Measurements from ENCODE around the gene SPTBN2. TPM values are rescaled to one million over a fixed set of nuclear protein-coding genes. Genes with fewer than 3 reads are reported as not detected.

SPTBN2 gene
- total RNA-seq, 1 donor from 2014 or later: 117 TPM

DNA sequence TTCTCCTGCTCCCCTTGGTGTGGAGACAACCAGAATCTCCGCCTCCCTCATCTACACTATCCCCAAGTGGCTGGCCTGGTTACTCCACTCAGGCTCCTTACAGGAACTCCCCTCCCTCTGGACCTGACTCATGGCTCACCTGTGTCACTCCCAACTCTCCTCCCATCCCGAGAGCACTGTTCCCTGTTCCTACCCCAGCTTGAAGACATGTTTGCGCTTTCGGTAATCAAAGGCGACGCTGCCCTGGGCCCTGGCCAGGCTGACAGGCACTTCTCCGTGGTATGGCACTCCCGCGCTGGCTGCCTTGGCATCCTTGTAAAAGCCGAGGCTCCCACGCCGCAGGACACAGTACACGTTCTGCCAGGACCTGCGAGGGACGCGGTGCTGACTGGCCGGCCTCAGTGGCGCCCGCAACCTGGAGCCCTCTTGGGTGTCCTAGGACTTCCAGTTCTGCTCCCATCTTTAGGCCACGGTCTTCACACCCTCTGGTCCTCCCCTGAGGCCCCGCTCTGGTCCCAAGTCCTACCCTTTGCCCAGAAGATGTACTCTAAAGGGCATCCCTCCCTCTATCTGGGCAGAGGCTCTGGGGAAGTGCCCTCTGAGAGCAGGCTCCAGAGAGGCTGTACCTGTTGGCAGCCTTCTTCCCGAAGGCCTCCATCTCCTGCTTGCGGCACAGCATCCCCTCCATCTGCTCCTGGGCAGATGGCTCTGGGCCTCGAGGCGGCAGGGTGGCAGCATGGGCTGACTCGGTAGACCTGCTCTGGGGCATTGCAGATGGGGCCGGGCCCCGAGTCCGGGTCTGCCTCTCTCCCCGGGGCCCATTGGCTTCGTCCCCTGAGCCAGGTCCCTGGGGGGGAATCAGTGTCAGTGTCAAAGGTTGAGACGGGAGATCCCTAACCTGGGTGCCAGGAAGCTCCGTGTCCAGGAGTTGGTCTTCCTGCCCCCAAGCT is 41.9 kb downstream of the SPTBN2 start:
- Histone ChIP-seq H3K27ac (peak overlapping the region; percentile 72), H3K9me3 (no peaks in the 10 kb centered on the region), H3K4me3 (no peak overlapping the region), H3K27me3 (no peaks in the 10 kb centered on the region), H3K36me3 (no peaks in the 10 kb centered on the region), H3K4me1 (peaks cover 15% of the 10 kb centered on the region)
- TF ChIP-seq, protein P1, sequence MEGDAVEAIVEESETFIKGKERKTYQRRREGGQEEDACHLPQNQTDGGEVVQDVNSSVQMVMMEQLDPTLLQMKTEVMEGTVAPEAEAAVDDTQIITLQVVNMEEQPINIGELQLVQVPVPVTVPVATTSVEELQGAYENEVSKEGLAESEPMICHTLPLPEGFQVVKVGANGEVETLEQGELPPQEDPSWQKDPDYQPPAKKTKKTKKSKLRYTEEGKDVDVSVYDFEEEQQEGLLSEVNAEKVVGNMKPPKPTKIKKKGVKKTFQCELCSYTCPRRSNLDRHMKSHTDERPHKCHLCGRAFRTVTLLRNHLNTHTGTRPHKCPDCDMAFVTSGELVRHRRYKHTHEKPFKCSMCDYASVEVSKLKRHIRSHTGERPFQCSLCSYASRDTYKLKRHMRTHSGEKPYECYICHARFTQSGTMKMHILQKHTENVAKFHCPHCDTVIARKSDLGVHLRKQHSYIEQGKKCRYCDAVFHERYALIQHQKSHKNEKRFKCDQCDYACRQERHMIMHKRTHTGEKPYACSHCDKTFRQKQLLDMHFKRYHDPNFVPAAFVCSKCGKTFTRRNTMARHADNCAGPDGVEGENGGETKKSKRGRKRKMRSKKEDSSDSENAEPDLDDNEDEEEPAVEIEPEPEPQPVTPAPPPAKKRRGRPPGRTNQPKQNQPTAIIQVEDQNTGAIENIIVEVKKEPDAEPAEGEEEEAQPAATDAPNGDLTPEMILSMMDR (IDR thresholded peaks at IDR 0.05): no peak
- no peak for TF ChIP-seq POLR2A (IDR thresholded peaks at IDR 0.05)
- TF ChIP-seq POLR2AphosphoS5 (IDR thresholded peaks at IDR 0.05; ENCODE audit: insufficient read depth in 1 of 2, low read depth in 1 of 2): peak in 1 of 2 donors; percentile 18
- intact Hi-C loops (cut with DNase I): loop anchor here (5.0 to 10.0 kb wide), 2 partner anchors 150 to 282 kb away; no protein-coding TSS in a partner anchor
- DNase-seq (ENCODE audit: extremely low spot score in 2 of 2): no peak

DNA sequence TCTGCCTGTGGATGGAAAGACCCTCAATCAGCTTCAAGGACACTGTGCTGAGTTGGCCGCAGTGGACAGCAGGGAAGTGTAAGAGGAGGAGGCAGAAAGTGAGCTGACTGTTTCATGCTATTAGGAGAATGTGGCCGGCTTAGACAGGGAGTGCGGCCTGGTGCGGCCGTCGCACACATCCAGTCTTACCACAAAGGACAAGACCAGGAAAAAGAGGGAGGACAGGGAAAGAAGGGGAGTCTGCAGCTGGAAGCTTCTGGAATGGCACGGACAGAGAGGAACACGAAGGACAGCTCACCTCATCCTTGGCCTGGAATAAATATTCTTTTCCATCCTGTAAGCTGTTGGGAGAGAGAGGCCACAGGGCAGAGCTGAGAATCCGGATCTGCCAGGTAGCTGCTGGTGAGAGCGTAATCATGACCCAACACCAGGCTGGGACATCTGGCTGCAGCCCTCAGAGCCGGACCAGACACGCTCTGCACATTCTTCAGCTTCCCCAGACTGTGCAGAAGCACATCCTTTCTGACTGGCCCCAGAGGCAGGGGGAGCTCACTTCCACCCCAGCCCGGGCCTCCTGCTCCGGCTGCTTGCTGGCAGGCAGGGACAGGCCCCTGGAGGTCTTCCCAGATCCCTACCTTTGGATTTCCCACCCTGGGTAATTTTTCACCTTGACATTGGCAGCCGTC is 42.8 kb downstream of the SPTBN2 start:
- H3K4me3 ChIP-seq: no peak overlapping the region
- peak in 1 of 2 donors; percentile 85 for DNase-seq (ENCODE audit: extremely low spot score in 2 of 2)
- H3K27me3 ChIP-seq: no peaks in the 10 kb centered on the region
- peaks cover 15% of the 10 kb centered on the region for H3K4me1 ChIP-seq
- H3K27ac ChIP-seq: peak overlapping the region; percentile 72
- no peaks in the 10 kb centered on the region for H3K9me3 ChIP-seq
- TF ChIP-seq, protein P1 (IDR thresholded peaks at IDR 0.05): no peak
- TF ChIP-seq POLR2AphosphoS5 (IDR thresholded peaks at IDR 0.05; ENCODE audit: insufficient read depth in 1 of 2, low read depth in 1 of 2) (peak in 1 of 2 donors; percentile 27), POLR2A (IDR thresholded peaks at IDR 0.05) (no peak)
- intact Hi-C loops (cut with DNase I): loop anchor here (5.0 to 10.0 kb wide), 2 partner anchors 151 to 281 kb away; no protein-coding TSS in a partner anchor
- H3K36me3 ChIP-seq: no peaks in the 10 kb centered on the region

DNA sequence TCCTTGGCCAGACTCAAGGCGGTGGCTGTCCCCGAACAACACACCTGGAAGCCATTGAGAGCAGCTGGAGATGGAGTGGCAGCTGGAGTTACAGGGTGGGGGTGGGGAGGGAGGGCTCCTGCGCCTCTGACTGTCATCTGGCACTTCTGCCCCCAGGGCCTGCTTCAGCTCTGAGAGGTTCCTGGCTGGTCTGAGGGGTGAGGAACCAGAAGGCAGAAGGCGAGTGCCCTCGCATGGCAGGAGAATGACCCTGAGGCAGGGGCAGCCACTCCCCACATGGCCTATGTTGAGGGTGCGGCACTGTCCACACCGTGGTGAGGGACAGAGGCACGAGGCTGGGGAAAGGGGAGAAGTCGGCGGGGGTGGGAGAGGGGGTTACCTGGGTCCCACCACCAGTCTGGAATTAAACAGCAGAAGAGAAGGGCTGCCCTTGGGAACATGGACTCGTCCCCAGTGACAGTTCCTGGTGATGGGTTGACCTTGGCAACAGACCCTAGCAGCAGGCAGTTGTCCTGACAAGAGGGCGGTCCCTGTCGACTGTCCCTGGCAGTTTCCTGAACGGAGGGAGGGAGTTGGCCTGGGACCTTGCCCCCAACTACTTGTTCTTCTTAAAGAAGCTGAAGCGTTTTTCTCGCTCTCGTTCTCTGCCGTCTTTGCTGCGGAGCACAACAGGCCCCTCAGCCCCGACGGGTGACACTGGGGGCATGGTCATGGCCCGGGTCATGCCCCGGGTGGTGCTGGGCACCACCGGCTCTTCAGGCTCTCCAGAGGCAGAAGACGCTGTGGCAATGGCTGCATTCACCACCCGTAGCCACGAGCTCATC is 43.5 kb downstream of the SPTBN2 start:
- TF ChIP-seq, protein P1 (IDR thresholded peaks at IDR 0.05): no peak
- TF ChIP-seq POLR2AphosphoS5 (IDR thresholded peaks at IDR 0.05; ENCODE audit: insufficient read depth in 1 of 2, low read depth in 1 of 2) (no peak), POLR2A (IDR thresholded peaks at IDR 0.05) (no peak)
- Histone ChIP-seq H3K27me3 (no peaks in the 10 kb centered on the region), H3K36me3 (no peaks in the 10 kb centered on the region), H3K4me3 (no peak overlapping the region), H3K9me3 (no peaks in the 10 kb centered on the region), H3K27ac (peak overlapping the region; percentile 72), H3K4me1 (peaks cover 15% of the 10 kb centered on the region)
- intact Hi-C loops (cut with DNase I): loop anchor here (5.0 to 10.0 kb wide), 2 partner anchors 152 to 281 kb away; no protein-coding TSS in a partner anchor
- DNase-seq (ENCODE audit: extremely low spot score in 2 of 2): peak in 1 of 2 donors; percentile 82

DNA sequence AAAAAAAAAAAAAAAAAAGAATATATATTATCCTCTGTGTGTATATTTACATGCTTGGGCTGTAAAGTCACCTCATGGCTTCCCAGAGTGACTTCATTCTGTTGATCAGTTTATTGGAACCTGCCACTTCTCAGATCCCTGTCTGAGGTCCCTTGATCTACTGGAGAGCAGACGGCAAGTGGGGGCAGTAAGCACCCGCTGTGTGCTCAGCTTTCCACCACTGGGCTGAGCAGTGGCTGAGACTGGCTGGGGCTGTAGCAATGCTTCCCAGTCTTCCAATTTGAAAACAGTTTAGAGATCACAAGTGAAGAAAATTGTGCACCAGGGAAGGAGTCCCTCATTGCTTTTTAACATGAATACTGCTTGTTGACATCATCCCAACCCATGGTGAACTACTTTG is 44.4 kb downstream of the SPTBN2 start:
- Histone ChIP-seq H3K27ac (peak overlapping the region; percentile 72), H3K27me3 (no peaks in the 10 kb centered on the region), H3K4me1 (peaks cover 15% of the 10 kb centered on the region), H3K9me3 (no peaks in the 10 kb centered on the region), H3K36me3 (no peaks in the 10 kb centered on the region), H3K4me3 (no peak overlapping the region)
- no peak for DNase-seq (ENCODE audit: extremely low spot score in 2 of 2)
- intact Hi-C loops (cut with DNase I): loop anchor here (5.0 to 10.0 kb wide), 2 partner anchors 153 to 280 kb away; no protein-coding TSS in a partner anchor
- TF ChIP-seq, protein P1 (IDR thresholded peaks at IDR 0.05): no peak
- TF ChIP-seq POLR2A (IDR thresholded peaks at IDR 0.05) (no peak), POLR2AphosphoS5 (IDR thresholded peaks at IDR 0.05; ENCODE audit: insufficient read depth in 1 of 2, low read depth in 1 of 2) (no peak)

Data from vagina (tissue), 2 donors.